Endothelial cell of umbilical vein (primary cell): Measurements from ENCODE around the gene DPH6. TPM values are rescaled to one million over a fixed set of nuclear protein-coding genes. Genes with fewer than 3 reads are reported as not detected.

ENCODE experiments used
- BruUV-seq: library from RNA; stranded (reverse); fragments of 400-500 nt; replicated peaks from 2 replicates; lab custom pipeline; 2021; lab: Mats Ljungman, UMichigan
- CTCF ChIA-PET: fragments of 300-600, 350-600 bp; sonication (Branson Sonifier 250); formaldehyde crosslinking; loops from one replicate; lab custom pipeline; 2021; ENCODE audit warnings: antibody characterized with exemption, inconsistent platforms; lab: Charles Lee
- POLR2A ChIA-PET: fragments of 300-600, 350-600 bp; sonication (Branson Sonifier 250); formaldehyde crosslinking; loops from one replicate; lab custom pipeline; 2021; ENCODE audit warnings: antibody characterized with exemption, inconsistent platforms; lab: Charles Lee
- DNase-seq: peaks from one replicate; pipeline ENCODE4 v3.0.0-alpha.2; 2011; ENCODE audit warnings: low read depth, low spot score
- FAIRE-seq: peaks from 2 replicates; lab custom pipeline; 2011; peaks lifted over from hg19 to GRCh38; lab: Jason Lieb, UNC
- H2AFZ ChIP-seq: 2 replicates; pipeline ENCODE4 v1.6.0; 2012; ENCODE audit warnings: low read depth, low read length, control low read depth, inconsistent platforms
- H3K27ac ChIP-seq: 2 replicates; pipeline ENCODE4 v1.5.1; 2011; ENCODE audit warnings: low read depth, mild to moderate bottlenecking, control low read depth, low read length, moderate library complexity; ENCODE audit not compliant: insufficient read depth
- H3K27me3 ChIP-seq, 2 experiments: 2 replicates each; pipeline versions ENCODE4 v1.6.0 to v1.6.1; 2011; ENCODE audit warnings: low read length in 2 of 2, mixed read lengths in 1 of 2; ENCODE audit not compliant: control insufficient read depth in 2 of 2, insufficient read depth in 2 of 2
- H3K36me3 ChIP-seq, 2 experiments: 2 replicates in 1 of 2; 3 replicates in 1 of 2; pipeline ENCODE4 v1.5.1; 2011; ENCODE audit warnings: low read length in 2 of 2, mild to moderate bottlenecking in 1 of 2, moderate library complexity in 1 of 2; ENCODE audit not compliant: control insufficient read depth in 2 of 2, insufficient read depth in 2 of 2; ENCODE audit errors: extremely low read depth in 1 of 2
- H3K4me1 ChIP-seq: 3 replicates; pipeline ENCODE4 v1.5.1; 2011; ENCODE audit warnings: mild to moderate bottlenecking, low read length; ENCODE audit not compliant: control insufficient read depth, insufficient read depth; ENCODE audit errors: extremely low read depth
- H3K4me2 ChIP-seq: 2 replicates; pipeline ENCODE4 v1.6.1; 2011; ENCODE audit warnings: low read length, control low read depth, mixed read lengths; ENCODE audit not compliant: insufficient read depth
- H3K4me3 ChIP-seq, 3 experiments: fragments of 200-600 bp in 1 of 3; sonication (generic), shearing (Covaris generic) in 1 of 3; replicated peaks in 1 of 3; 2 replicates each; pipeline ENCODE4 v1.5.1; 2011 to 2016; ENCODE audit warnings: control low read depth in 3 of 3, low read length in 3 of 3, mild to moderate bottlenecking in 2 of 3, inconsistent platforms in 1 of 3, low read depth in 1 of 3, moderate library complexity in 1 of 3; ENCODE audit not compliant: insufficient read depth in 1 of 3
- H3K79me2 ChIP-seq: 2 replicates; pipeline ENCODE4 v1.6.0; 2012; ENCODE audit warnings: low read length, inconsistent platforms; ENCODE audit not compliant: control insufficient read depth, insufficient read depth
- H3K9ac ChIP-seq: replicated peaks from 2 replicates; pipeline ENCODE3; 2011; ENCODE audit warnings: low read length, control low read depth; ENCODE audit not compliant: insufficient read depth; ENCODE audit errors: extremely low read depth
- H3K9me1 ChIP-seq: replicated peaks from 3 replicates; pipeline ENCODE4 v1.6.0; 2011; ENCODE audit warnings: mild to moderate bottlenecking, low read length; ENCODE audit not compliant: control insufficient read depth, insufficient read depth; ENCODE audit errors: extremely low read depth
- H3K9me3 ChIP-seq: replicated peaks from 2 replicates; pipeline ENCODE4 v1.5.1; 2012; ENCODE audit warnings: low read length, inconsistent platforms; ENCODE audit not compliant: control insufficient read depth, insufficient read depth
- H4K20me1 ChIP-seq: replicated peaks from 2 replicates; pipeline ENCODE3; 2011; ENCODE audit warnings: mild to moderate bottlenecking, low read length; ENCODE audit not compliant: control insufficient read depth, insufficient read depth; ENCODE audit errors: extremely low read depth
- EZH2 ChIP-seq: IDR thresholded peaks from 2 replicates; pipeline ENCODE4 v1.6.1; 2012; ENCODE audit warnings: borderline replicate concordance, low read depth, mild to moderate bottlenecking, moderate library complexity, low read length, inconsistent platforms; ENCODE audit not compliant: severe bottlenecking
- FOS ChIP-seq: IDR thresholded peaks from 2 replicates; pipeline ENCODE4 v1.6.1; 2011; ENCODE audit warnings: mild to moderate bottlenecking, low read length, moderate library complexity, borderline replicate concordance; ENCODE audit not compliant: insufficient read depth
- GATA2 ChIP-seq: IDR thresholded peaks from 2 replicates; pipeline ENCODE4 v1.7.0; 2011; ENCODE audit warnings: low read depth, mild to moderate bottlenecking, moderate library complexity, mixed read lengths, low read length; ENCODE audit not compliant: insufficient read length, insufficient read depth
- JUN ChIP-seq: IDR thresholded peaks from 2 replicates; pipeline ENCODE4 v1.6.1; 2011; ENCODE audit warnings: borderline replicate concordance, low read depth; ENCODE audit not compliant: insufficient read length, insufficient read depth
- MYC ChIP-seq: IDR thresholded peaks from one replicate; pipeline ENCODE4 v1.6.1; 2011; ENCODE audit warnings: mild to moderate bottlenecking, low read depth, low read length
- POLR2A ChIP-seq: IDR thresholded peaks from 2 replicates; pipeline ENCODE4 v1.6.1; 2012; ENCODE audit warnings: low read depth, mild to moderate bottlenecking, control low read depth, low read length
- POLR2AphosphoS5 ChIP-seq: IDR thresholded peaks from 2 replicates; pipeline ENCODE4 v1.6.1; 2012; ENCODE audit warnings: low read depth, mild to moderate bottlenecking, control low read depth, low read length, moderate library complexity; ENCODE audit not compliant: insufficient read depth
- dilution Hi-C: fragments of 300-500 bp; cut with MboI; formaldehyde crosslinking; loops from one replicate; pipeline ENCODE4 v1.15.0; 2019; ENCODE audit warnings: low sequenced_read_pairs; ENCODE audit not compliant: extremely low pct_ligation_motif_present
- intact Hi-C: fragments of 100-400 bp; cut with micrococcal nuclease; formaldehyde crosslinking; loops from one replicate; pipeline ENCODE4 v1.10.0; 2022
- polyA plus RNA-seq, 4 experiments: library from polyadenylated mRNA; depleted of rRNA in 3 of 4; stranded (reverse) in 3 of 4; unstranded in 1 of 4; fragments of >200 nt; gene quantifications; 2 replicates each; pipeline versions ENCODE4 v1.2.1 to v1.2.3, GENCODE V29; 2011 to 2012; ENCODE audit warnings: missing spikeins in 1 of 4
- total RNA-seq: library from RNA; stranded (reverse); gene quantifications from 2 replicates; pipeline ENCODE4 v1.2.3, GENCODE V29; 2021
- TF ChIP-seq, protein P1 (sequence below): IDR thresholded peaks from 2 replicates; pipeline ENCODE4 v1.6.1; 2011; ENCODE audit not compliant: insufficient read depth, insufficient read length
- TF ChIP-seq, protein P2 (sequence below), 2 donors: IDR thresholded peaks; 1 replicate in 1 of 2; 2 replicates in 1 of 2; pipeline ENCODE4 v1.5.1; 2011; ENCODE audit warnings: low read length in 2 of 2, mild to moderate bottlenecking in 2 of 2, moderate library complexity in 2 of 2, control low read depth in 1 of 2, inconsistent platforms in 1 of 2, low read depth in 1 of 2; ENCODE audit not compliant: insufficient read depth in 1 of 2; ENCODE audit errors: extremely low read depth in 1 of 2

The DPH6 gene
- total and polyA plus RNA-seq, 2 donors (not counting 3 experiments of a cell fraction or from before 2014, with no cell fraction given), result 4.6 to 10.1 TPM

DNA sequence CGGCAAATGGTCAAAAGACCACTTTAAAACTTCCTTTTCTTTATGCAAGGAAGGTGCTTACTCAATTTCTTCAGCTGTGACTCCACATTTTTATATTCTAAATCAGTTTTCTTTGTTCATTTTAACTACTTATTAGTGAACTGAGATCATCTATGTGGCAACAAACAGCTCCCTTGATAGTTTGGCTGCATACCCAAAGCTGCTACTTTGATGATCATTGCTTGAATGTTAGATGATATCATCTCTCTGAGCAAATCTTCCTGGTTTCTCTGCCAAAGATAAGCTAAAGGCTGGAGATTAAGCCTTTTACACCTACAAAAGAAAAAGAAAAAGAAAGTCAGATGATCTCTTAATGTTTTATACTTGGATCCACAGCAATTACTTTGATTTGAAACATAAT lies 95.5 kb downstream of the DPH6 start:
- H3K27me3 ChIP-seq, result no peaks in the 10 kb centered on the region
- no peak overlapping the region for H3K4me2 ChIP-seq
- H4K20me1 ChIP-seq, result no peaks in the 10 kb centered on the region
- no peak overlapping the region for H3K4me3 ChIP-seq
- TF ChIP-seq, protein P1, sequence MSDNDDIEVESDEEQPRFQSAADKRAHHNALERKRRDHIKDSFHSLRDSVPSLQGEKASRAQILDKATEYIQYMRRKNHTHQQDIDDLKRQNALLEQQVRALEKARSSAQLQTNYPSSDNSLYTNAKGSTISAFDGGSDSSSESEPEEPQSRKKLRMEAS, result no peak
- TF ChIP-seq POLR2A, result no peak
- no peaks in the 10 kb centered on the region for H3K79me2 ChIP-seq
- H3K4me1 ChIP-seq, result peaks cover 4% of the 10 kb centered on the region
- dilution Hi-C loops, result no loop called here
- DNase-seq (no peak), FAIRE-seq (no peak)
- POLR2A ChIA-PET, result no interaction called here
- CTCF ChIA-PET, result interaction anchor here (0.7 to 2.4 kb wide), 4 partner anchors 11 to 162 kb away, joined by 3 to 18 read pairs (median 4); no protein-coding TSS in a partner anchor
- intact Hi-C loops, result no loop called here
- no peak overlapping the region for H3K9ac ChIP-seq
- BruUV-seq, result no TSS peak
- H2AFZ ChIP-seq, result no peak overlapping the region
- H3K27ac ChIP-seq, result no peak overlapping the region
- H3K9me1 ChIP-seq, result no peaks in the 10 kb centered on the region
- H3K36me3 ChIP-seq, result no peaks in the 10 kb centered on the region
- no peaks in the 10 kb centered on the region for H3K9me3 ChIP-seq

DNA sequence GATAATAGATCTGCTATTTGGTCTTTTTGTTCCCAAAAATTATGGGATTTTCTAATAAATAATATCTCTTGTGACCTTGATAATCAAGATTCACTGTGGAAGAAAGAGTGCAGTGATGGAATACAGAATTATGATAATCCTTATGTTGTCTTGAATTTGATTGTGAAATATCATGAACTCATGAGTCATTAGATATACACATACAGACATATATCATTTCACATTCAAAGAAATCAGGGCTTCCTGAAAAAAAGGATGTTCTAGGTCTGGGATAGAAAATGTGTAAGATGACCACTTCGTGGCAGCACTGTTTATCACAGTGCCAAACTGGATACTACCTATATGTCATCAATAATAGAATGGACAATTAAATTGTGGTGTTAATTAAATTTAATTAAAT lies 97.7 kb downstream of the DPH6 start:
- no peak for TF ChIP-seq JUN
- TF ChIP-seq POLR2AphosphoS5, result no peak
- no peak for TF ChIP-seq EZH2
- no peak for TF ChIP-seq POLR2A
- no peak for TF ChIP-seq GATA2
- TF ChIP-seq, protein P1, result no peak
- TF ChIP-seq, protein P2, sequence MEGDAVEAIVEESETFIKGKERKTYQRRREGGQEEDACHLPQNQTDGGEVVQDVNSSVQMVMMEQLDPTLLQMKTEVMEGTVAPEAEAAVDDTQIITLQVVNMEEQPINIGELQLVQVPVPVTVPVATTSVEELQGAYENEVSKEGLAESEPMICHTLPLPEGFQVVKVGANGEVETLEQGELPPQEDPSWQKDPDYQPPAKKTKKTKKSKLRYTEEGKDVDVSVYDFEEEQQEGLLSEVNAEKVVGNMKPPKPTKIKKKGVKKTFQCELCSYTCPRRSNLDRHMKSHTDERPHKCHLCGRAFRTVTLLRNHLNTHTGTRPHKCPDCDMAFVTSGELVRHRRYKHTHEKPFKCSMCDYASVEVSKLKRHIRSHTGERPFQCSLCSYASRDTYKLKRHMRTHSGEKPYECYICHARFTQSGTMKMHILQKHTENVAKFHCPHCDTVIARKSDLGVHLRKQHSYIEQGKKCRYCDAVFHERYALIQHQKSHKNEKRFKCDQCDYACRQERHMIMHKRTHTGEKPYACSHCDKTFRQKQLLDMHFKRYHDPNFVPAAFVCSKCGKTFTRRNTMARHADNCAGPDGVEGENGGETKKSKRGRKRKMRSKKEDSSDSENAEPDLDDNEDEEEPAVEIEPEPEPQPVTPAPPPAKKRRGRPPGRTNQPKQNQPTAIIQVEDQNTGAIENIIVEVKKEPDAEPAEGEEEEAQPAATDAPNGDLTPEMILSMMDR (IDR thresholded peaks at IDR 0.05; ENCODE audit: extremely low read depth in 1 of 2, insufficient read depth in 1 of 2, low read depth in 1 of 2, low read length in 2 of 2), result no peak
- no peak for TF ChIP-seq MYC
- TF ChIP-seq FOS, result no peak
- H3K9me1 ChIP-seq, result no peaks in the 10 kb centered on the region
- no peak overlapping the region for H3K9ac ChIP-seq
- no peak overlapping the region for H2AFZ ChIP-seq
- H3K27me3 ChIP-seq, result peaks cover 0 to 2% of the 10 kb centered on the region in 2 experiments
- POLR2A ChIA-PET, result no interaction called here
- H3K9me3 ChIP-seq, result no peaks in the 10 kb centered on the region
- no peaks in the 10 kb centered on the region for H3K79me2 ChIP-seq
- H3K27ac ChIP-seq, result no peak overlapping the region
- DNase-seq (no peak), FAIRE-seq (no peak)
- dilution Hi-C loops (no loop called here), intact Hi-C loops (loop anchor here (5.0 to 10.0 kb wide), 2 partner anchors 823 to 1049 kb away; no protein-coding TSS in a partner anchor)
- BruUV-seq, result no TSS peak
- H3K4me2 ChIP-seq, result no peak overlapping the region
- peaks cover 4% of the 10 kb centered on the region for H3K4me1 ChIP-seq
- no peaks in the 10 kb centered on the region for H4K20me1 ChIP-seq
- H3K36me3 ChIP-seq, result no peaks in the 10 kb centered on the region
- CTCF ChIA-PET, result no interaction called here
- H3K4me3 ChIP-seq, result no peak overlapping the region
